NOMO-1 treated with DMSO at 0.1 percent for 48 hours (cell line): ENCODE data around the gene TMEM30B.

Experiments used
- DNase-seq: peaks from one replicate; lab custom pipeline; 2025; ENCODE audit not compliant: unreplicated experiment; lab: John Stamatoyannopoulos, UW

Gene TMEM30B

GRCh38 chr14:61300209-61300608 lies 19.1 kb upstream of the TMEM30B start:
- DNase-seq: no peak

DNA sequence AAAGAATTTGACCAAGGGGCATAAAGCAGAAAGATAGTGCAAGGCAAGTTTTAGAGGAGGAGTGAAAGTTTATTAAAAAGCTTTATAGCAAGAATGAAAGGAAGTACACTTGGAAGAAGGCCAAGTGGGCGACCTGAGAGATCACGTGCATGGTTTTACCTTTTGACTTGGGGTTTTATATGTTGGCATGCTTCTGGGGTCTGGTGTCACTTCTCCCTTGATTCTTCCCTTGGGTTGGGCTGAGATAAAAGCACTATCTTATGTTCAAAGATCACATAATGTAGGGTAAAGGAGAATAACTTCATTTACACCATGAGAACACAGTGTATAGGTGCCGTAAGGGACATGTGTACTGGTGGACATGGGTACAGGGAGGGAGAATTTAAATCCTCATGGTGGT lies 17.7 kb upstream of the TMEM30B start:
- DNase-seq: no peak

- no peak for DNase-seq
Observed at GRCh38 chr14:61297581-61297980, 16.4 kb upstream of the TMEM30B start.

DNA sequence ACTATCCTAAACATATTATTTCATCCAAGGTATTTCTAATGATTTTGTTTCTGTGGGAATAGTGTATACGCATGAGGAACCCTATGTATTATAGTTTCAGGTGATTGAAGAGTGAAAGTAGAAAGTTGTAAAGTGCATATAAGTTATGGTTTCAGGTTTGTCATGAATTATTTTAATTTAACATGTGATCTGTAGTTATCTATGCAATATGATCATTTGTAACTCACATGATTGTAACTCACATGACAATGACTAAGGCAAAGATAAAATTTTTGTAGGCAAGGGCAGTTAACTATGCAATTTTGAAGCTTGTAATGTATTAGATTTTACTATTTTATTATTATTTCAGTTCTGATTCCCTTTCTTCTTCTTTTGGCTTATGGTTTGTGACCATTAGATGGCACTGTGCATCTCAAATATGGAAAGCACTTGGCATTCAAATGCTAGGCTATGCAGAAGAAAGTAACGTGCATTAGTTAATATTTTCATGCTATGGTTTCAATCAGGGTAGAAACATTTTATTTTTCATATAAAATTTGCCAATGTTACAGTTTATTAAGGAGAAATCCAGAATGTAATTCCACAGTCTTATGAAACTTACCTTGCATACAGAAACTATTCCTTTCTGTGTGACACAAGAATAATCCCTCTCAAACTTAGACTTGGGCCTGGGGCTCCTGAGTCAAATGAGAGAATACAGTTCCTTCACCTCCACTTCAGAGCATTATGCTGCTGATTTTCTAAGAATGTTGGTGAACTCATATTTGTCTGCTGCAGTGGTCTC lies 15.8 kb upstream of the TMEM30B start:
- DNase-seq: peak; percentile 8

DNA sequence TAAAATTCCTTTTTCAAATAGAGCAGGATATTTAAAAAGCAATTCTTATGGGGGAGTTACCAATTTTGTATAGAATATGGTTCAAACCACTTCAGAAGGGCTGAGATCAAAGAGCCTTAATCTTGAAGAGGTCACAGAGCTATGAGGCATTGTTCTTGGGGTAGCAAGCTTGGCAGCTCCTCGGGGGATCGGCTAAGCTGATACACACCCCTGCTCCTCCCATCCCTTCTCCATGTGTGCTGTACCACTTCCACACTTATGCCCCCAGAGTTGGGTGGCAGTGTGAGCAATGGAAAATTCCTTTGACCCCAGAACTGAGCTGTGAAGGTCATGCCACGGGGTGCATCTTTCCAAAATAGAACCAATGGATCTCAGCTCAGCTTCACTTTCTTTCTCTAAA lies 15.0 kb upstream of the TMEM30B start:
- no peak for DNase-seq

DNA sequence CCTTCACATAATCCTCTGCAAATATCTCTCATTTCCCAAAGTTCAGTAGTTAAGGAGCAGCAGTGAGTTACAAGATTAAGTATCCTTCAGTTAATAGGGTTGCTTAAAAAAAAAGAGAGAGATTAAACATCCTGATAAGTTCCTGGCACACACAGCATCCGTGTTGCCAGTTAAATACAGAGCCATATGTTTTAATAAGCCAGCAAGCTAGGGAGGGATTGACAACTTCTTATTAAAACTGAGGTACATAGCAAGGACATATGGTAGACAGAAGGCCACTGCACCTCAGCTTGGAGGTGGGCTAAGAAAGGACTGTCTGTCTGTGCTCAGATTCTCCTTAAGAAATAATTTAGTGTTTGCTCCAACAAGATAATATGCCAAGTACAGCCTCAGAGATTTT lies 9.6 kb upstream of the TMEM30B start:
- DNase-seq: no peak

- DNase-seq: no peak
Observed at GRCh38 chr14:61288720-61289119, 7.6 kb upstream of the TMEM30B start.

- DNase-seq: no peak
Observed at GRCh38 chr14:61288228-61288627, 7.1 kb upstream of the TMEM30B start.

GRCh38 chr14:61287196-61287595 lies 6.1 kb upstream of the TMEM30B start:
- no peak for DNase-seq

GRCh38 chr14:61285364-61285763 lies 4.2 kb upstream of the TMEM30B start:
- no peak for DNase-seq

DNA sequence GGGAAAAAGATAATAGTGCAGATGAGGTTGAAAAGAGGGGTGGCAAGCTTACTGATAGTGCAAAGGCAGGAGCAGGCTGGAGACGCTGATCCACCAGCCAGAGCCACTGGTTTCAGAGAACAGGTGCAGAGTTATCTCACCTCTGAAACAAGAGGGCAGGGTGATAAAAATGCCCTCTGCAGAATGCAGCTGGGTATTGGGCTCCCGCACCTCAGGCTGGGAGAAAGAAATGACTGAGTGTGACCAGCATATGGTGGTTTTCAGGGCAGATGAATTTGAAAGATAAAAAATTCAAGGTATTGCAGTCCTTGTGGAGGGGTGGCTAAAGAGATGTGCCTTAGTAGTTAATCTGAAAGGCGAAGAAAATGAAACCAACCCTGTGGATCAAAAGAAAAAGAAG lies 2.9 kb upstream of the TMEM30B start:
- no peak for DNase-seq

- no peak for DNase-seq
Observed at GRCh38 chr14:61282746-61283145, 1.6 kb upstream of the TMEM30B start.

DNA sequence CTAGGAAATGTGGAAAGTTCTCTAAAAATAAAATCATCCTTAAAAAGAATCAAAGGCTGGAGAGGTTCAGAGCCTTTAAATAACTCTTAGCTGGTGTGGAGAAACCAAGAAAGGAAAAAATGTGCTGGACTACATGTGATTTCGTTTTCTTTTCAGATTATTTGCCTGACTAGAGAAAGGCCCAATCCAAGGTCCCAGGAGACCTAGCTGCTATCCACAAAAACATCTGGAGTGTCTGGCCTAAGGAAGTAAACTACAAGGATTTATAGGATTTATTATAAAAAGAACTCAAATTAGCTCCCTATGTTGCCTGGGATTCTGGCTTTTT lies 774 bp upstream of the TMEM30B start:
- DNase-seq: no peak

GRCh38 chr14:61280526-61281185 lies 482 bp downstream of the TMEM30B start:
- no peak for DNase-seq

- DNase-seq: no peak
Observed at GRCh38 chr14:61280092-61280525, 1.0 kb downstream of the TMEM30B start.

- DNase-seq: no peak
Observed at GRCh38 chr14:61279082-61279481, 2.1 kb downstream of the TMEM30B start.

DNA sequence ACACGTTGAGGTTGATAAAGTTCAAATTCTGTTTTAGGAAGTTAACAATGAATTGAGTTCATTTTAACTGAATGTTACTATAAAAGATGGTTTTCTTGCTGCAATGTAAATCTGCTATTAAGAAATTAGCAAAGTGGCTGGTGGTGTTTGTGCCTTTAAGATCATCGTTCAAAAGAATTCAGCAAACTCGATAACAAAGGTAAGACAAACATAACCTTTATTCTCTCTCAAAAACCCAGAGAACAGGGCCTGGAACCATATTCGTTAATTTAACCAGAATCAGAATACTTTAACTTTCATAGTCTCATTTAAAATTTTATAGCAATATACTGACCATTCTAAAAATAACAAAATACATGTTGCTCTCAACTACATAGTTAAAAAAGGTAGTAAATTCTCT lies 3.4 kb downstream of the TMEM30B start:
- DNase-seq: no peak

DNA sequence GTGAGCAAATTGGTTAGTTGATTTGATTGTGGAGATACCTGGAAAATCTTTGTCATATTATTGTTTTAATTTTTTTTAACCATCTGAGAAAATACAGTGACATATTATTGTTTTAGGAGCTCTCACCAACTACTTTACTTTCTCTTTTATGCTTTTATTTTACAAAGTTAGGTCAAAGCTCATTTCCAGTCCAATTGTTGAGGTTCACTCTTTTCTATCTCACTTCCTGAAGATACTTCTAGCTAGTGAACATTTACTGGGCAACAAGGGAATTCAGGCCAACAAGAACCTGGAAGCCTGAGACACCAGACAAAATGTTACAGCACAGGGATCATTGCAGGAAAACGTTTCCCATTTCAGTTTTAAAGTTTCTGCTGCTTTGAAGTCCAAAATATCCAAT lies 3.9 kb downstream of the TMEM30B start:
- DNase-seq: no peak

- DNase-seq: no peak
Observed at GRCh38 chr14:61271552-61271951, 9.6 kb downstream of the TMEM30B start.

GRCh38 chr14:61270714-61271113 lies 10.4 kb downstream of the TMEM30B start:
- DNase-seq: no peak

DNA sequence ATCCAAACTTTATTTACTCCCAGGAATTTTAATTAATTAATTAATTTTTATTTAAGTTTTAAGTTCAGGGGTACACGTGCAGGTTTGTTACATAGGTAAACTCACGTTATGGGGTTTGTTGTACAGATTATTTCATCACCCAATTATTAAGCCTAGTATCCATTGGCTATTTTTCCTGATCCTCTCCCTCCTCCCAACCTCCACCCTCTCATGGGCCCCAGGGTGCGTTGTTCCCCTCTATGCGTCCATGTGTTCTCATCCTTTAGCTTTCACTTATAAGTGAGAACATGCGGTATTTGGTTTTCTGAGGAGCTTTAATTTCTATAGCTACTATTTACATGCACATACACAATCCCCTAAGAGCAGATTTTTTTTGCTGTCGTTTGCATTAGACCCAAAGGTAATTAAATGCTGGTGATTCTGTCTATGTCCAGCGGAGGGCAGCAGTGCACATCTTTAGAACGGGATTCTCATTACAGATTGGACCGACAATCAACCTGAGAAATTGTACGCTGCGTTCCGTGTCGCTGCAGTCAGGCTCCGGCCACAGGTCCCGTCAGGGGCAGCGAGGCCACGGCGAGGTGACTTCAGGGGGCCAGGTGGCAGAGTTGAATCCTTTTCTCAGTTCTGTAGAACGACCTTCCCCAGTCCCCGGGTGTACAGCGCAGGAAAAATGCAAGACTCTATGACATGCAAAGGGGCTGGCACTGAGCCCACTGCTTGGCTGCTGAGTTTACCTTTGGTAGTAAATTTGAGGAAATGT lies 11.6 kb downstream of the TMEM30B start:
- DNase-seq: peak; percentile 66

DNA sequence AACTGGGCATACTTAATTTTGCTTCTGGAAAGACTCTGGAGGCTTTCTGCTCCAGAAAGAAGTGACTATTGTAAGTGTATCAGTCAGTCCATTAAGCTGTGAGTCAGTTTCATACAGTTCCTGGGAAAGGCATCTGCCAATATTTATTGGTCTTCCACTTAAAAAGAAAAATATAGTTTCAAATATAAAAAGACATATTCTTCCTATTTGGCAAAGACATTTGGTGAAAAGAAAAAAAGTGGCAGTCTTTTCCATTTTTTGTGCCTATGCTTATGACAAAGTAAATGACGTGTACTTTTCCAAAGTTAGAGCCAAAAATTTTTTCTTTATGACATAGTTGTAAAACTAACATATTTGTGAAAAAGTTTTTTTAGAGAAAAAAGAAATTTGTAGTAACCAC lies 12.3 kb downstream of the TMEM30B start:
- DNase-seq: no peak
